Stimulated activated CD8-positive, alpha-beta memory T cell treated with anti-CD3 and anti-CD28 coated beads, Interleukin-7, amount 100 ng/mL, for 1 hour (primary cell): Measurements from ENCODE around the gene TTC9B.
"Not testable (repeated sequence)": the region's sequence is repeated elsewhere in the genome, so short reads cannot be mapped to it uniquely, and the experiment has no call there.

Source experiments
- DNase-seq, 2 donors: peaks; one replicate each; pipeline ENCODE4 v3.0.0-alpha.2; 2020; ENCODE audit warnings: low read depth in 2 of 2

The TTC9B gene

GRCh38 chr19:40232949-40233810, 15.0 kb upstream of the TTC9B start:
- no peak for DNase-seq

- no peak for DNase-seq
These were observed 14.3 kb upstream of the TTC9B start for GRCh38 chr19:40232479-40232878.

GRCh38 chr19:40231544-40232424, 13.6 kb upstream of the TTC9B start:
- DNase-seq, result no peak

GRCh38 chr19:40231057-40231456, 12.9 kb upstream of the TTC9B start:
- DNase-seq, result no peak

GRCh38 chr19:40229926-40230417, 11.8 kb upstream of the TTC9B start:
- DNase-seq, result no peak

GRCh38 chr19:40229484-40229883, 11.3 kb upstream of the TTC9B start:
- DNase-seq, result no peak

- no peak for DNase-seq
These were observed 10.7 kb upstream of the TTC9B start for GRCh38 chr19:40228863-40229262.

GRCh38 chr19:40228346-40228745, 10.2 kb upstream of the TTC9B start:
- no peak for DNase-seq

- DNase-seq, result no peak
These were observed 7.5 kb upstream of the TTC9B start for GRCh38 chr19:40225440-40226305.

- no peak for DNase-seq
These were observed 6.4 kb upstream of the TTC9B start for GRCh38 chr19:40224342-40225150.

GRCh38 chr19:40223135-40223822, 5.1 kb upstream of the TTC9B start:
- DNase-seq, result no peak

- DNase-seq, result peak; percentile 32 to 42
These were observed 3.9 kb upstream of the TTC9B start for GRCh38 chr19:40221858-40222619.

GRCh38 chr19:40220674-40221073, 2.5 kb upstream of the TTC9B start:
- no peak for DNase-seq

GRCh38 chr19:40219721-40220276, 1.6 kb upstream of the TTC9B start:
- no peak for DNase-seq

- DNase-seq, result not testable (repeated sequence)
These were observed 845 bp upstream of the TTC9B start for GRCh38 chr19:40219029-40219428.

GRCh38 chr19:40217027-40217810, 965 bp downstream of the TTC9B start:
- no peak for DNase-seq

- DNase-seq, result no peak
These were observed 1.5 kb downstream of the TTC9B start for GRCh38 chr19:40216777-40217026.

GRCh38 chr19:40216013-40216776, 2.0 kb downstream of the TTC9B start:
- no peak for DNase-seq
